ENCODE data around the gene TOMM6. TPM values are rescaled to one million over a fixed set of nuclear protein-coding genes. Genes with fewer than 3 reads are reported as not detected.

Gene TOMM6
- total RNA-seq (100 to 1,000 TPM in 2 of 5 donors, 10 to 100 TPM in 3; 11.9 to 159 (median 68.7) TPM), polyA plus RNA-seq (100 to 1,000 TPM; 308 to 343 (median 323) TPM)
- long read RNA-seq, donor 1, transcript TOMM6-202 (3 exons, 637 nt) = minor isoform, 8 of 28 reads
- long read RNA-seq, donor 1, transcript TOMM6-201 (3 exons, 595 nt) = major isoform, 20 of 28 reads
- long read RNA-seq, donor 1, partial matches to known transcripts = 0 of 28 reads
- long read RNA-seq, donor 1, other reads (novel, unspliced or antisense) = 0 of 28 reads
- long read RNA-seq, donor 2, transcript TOMM6-202 (3 exons, 637 nt) = minor isoform, 10 of 22 reads
- long read RNA-seq, donor 2, transcript TOMM6-201 (3 exons, 595 nt) = major isoform, 12 of 22 reads
- long read RNA-seq, donor 2, partial matches to known transcripts = 0 of 22 reads
- long read RNA-seq, donor 2, other reads (novel, unspliced or antisense) = 0 of 22 reads
- long read RNA-seq, donor 3, transcript TOMM6-202 (3 exons, 637 nt) = minor isoform, 18 of 40 reads
- long read RNA-seq, donor 3, transcript TOMM6-201 (3 exons, 595 nt) = major isoform, 22 of 40 reads
- long read RNA-seq, donor 3, partial matches to known transcripts = 0 of 40 reads
- long read RNA-seq, donor 3, other reads (novel, unspliced or antisense) = 0 of 40 reads
- long read RNA-seq, donor 4, partial matches to known transcripts = 0 of 6 reads
- long read RNA-seq, donor 4, other reads (novel, unspliced or antisense) = 0 of 6 reads
- long read RNA-seq, donor 5, transcript TOMM6-201 (3 exons, 595 nt) = major isoform, 47 of 71 reads
- long read RNA-seq, donor 5, transcript TOMM6-202 (3 exons, 637 nt) = minor isoform, 24 of 71 reads
- long read RNA-seq, donor 5, partial matches to known transcripts = 0 of 71 reads
- long read RNA-seq, donor 5, other reads (novel, unspliced or antisense) = 0 of 71 reads
- long read RNA-seq, donor 6, transcript TOMM6-201 (3 exons, 595 nt) = major isoform, 72 of 114 reads
- long read RNA-seq, donor 6, transcript TOMM6-202 (3 exons, 637 nt) = minor isoform, 42 of 114 reads
- long read RNA-seq, donor 6, partial matches to known transcripts = 0 of 114 reads
- long read RNA-seq, donor 6, other reads (novel, unspliced or antisense) = 0 of 114 reads
- long read RNA-seq, donor 7, transcript TOMM6-201 (3 exons, 595 nt) = major isoform, 46 of 75 reads
- long read RNA-seq, donor 7, transcript TOMM6-202 (3 exons, 637 nt) = minor isoform, 29 of 75 reads
- long read RNA-seq, donor 7, partial matches to known transcripts = 0 of 75 reads
- long read RNA-seq, donor 7, other reads (novel, unspliced or antisense) = 0 of 75 reads
- long read RNA-seq, donor 8, transcript TOMM6-201 (3 exons, 595 nt) = major isoform, 53 of 78 reads
- long read RNA-seq, donor 8, transcript TOMM6-202 (3 exons, 637 nt) = minor isoform, 25 of 78 reads
- long read RNA-seq, donor 8, partial matches to known transcripts = 0 of 78 reads
- long read RNA-seq, donor 8, other reads (novel, unspliced or antisense) = 0 of 78 reads
- long read RNA-seq, donor 9, transcript TOMM6-201 (3 exons, 595 nt) = major isoform, 56 of 92 reads
- long read RNA-seq, donor 9, transcript TOMM6-202 (3 exons, 637 nt) = minor isoform, 36 of 92 reads
- long read RNA-seq, donor 9, partial matches to known transcripts = 0 of 92 reads
- long read RNA-seq, donor 9, other reads (novel, unspliced or antisense) = 0 of 92 reads
- long read RNA-seq, donor 10, transcript TOMM6-202 (3 exons, 637 nt) = minor isoform, 12 of 26 reads
- long read RNA-seq, donor 10, transcript TOMM6-201 (3 exons, 595 nt) = major isoform, 14 of 26 reads
- long read RNA-seq, donor 10, partial matches to known transcripts = 0 of 26 reads
- long read RNA-seq, donor 10, other reads (novel, unspliced or antisense) = 0 of 26 reads

DNA sequence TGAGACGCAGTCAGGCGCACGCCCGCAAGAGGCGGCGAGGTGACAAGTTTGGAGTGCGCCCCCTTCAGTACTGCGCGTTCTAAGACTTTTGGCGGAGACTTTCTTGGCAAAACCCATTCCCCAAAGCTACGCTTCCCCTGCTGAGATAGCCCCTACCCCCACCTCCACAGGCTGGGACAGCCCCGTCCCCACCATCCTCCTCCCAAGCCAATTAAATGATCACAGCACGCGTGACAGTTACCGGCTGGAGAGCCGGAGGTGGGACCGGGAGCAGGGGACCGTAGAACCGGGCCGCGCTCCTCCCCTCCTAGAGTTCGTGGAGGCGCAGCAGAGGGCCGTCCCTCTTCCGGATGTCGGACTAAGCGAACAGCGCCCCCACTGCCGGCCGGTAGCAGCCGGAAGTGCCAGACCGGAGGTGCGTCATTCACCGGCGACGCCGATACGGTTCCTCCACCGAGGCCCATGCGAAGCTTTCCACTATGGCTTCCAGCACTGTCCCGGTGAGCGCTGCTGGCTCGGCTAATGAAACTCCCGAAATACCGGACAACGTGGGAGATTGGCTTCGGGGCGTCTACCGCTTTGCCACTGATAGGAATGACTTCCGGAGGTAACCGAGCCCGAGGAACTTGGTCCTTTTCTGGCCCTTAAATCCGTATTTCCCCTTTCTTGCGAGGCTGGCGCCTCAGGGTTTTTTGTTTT is at the start of gene TOMM6:
Gene TOMM6 (plus strand): TSS at position 476 of the 699 bp plus-strand sequence. CDS start 4 bp downstream, at position 480.
- WGBS, 5 donors = 0 to 1% (median 0%) methylated on average over 42 to 55 of the region's 55 CpGs
- intact Hi-C loops (cut with DNase I; ENCODE audit: low total_unique reads) = loop anchor here (10.0 kb wide), 1 partner anchor 257 kb away; no protein-coding TSS in a partner anchor
- H3K4me3 ChIP-seq = peak within 1 kb of the TSS; percentile 66 to 98 (median 80)
- no peaks in the 10 kb centered on the region for H3K27me3 ChIP-seq
- no peaks in the 10 kb centered on the region for H3K9me3 ChIP-seq
- peaks cover 29 to 38% (median 37%) of the 10 kb centered on the region in 4 donors for H3K36me3 ChIP-seq
- peak within 1 kb of the TSS; percentile 93 to 97 (median 96) for H3K27ac ChIP-seq
- H3K4me1 ChIP-seq = peaks cover 35 to 58% (median 56%) of the 10 kb centered on the region in 4 donors
- TF ChIP-seq EP300 (IDR thresholded peaks at IDR 0.05) = no peak
- TF ChIP-seq, protein P1, sequence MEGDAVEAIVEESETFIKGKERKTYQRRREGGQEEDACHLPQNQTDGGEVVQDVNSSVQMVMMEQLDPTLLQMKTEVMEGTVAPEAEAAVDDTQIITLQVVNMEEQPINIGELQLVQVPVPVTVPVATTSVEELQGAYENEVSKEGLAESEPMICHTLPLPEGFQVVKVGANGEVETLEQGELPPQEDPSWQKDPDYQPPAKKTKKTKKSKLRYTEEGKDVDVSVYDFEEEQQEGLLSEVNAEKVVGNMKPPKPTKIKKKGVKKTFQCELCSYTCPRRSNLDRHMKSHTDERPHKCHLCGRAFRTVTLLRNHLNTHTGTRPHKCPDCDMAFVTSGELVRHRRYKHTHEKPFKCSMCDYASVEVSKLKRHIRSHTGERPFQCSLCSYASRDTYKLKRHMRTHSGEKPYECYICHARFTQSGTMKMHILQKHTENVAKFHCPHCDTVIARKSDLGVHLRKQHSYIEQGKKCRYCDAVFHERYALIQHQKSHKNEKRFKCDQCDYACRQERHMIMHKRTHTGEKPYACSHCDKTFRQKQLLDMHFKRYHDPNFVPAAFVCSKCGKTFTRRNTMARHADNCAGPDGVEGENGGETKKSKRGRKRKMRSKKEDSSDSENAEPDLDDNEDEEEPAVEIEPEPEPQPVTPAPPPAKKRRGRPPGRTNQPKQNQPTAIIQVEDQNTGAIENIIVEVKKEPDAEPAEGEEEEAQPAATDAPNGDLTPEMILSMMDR (IDR thresholded peaks at IDR 0.05) = peak in 6 of 7 experiments; percentile 68 to 99 (median 96)
- peak; percentile 90 to 98 (median 95) for TF ChIP-seq POLR2AphosphoS5 (IDR thresholded peaks at IDR 0.05)
- peak in 2 of 4 donors; percentile 52 to 73 for TF ChIP-seq POLR2A (IDR thresholded peaks at IDR 0.05)
- DNase-seq = peak; percentile 96 to 98

DNA sequence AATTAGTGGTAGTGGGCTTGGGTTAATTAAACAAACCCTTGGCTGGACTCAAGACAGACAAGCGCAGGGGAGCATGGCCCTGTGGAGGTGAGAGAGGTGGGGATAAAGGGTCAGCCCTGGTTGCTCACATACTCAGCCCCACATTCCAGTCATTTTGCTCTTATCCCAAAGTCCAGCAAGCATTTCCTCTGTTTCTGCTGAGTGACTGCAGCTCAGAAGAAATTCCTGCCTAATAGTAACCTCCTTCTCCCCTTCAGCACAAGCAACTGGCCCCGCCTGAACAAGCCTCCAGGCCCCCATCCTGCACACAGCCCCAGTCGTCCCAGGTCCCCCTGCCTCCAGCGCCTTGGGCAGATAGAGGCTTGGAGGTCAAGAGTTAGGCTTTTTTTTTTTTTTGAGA is 48.5 kb upstream of the TOMM6 start:
- 44 to 73% (median 58%) methylated on average over 4 of the region's 4 CpGs for WGBS, 5 donors
- intact Hi-C loops (cut with DNase I; ENCODE audit: low total_unique reads) = no loop called here
- Histone ChIP-seq H3K27ac (peak overlapping the region in 2 of 5 donors; percentile 39 to 81), H3K36me3 (peaks cover 0 to 39% (median 4%) of the 10 kb centered on the region in 4 donors), H3K27me3 (no peaks in the 10 kb centered on the region), H3K4me1 (peaks cover 6 to 38% (median 22%) of the 10 kb centered on the region in 4 donors), H3K4me3 (peak overlapping the region in 2 of 4 donors; percentile 9 to 22), H3K9me3 (no peaks in the 10 kb centered on the region)
- DNase-seq = peak in 1 of 2 donors; percentile 43
- TF ChIP-seq, protein P1 (IDR thresholded peaks at IDR 0.05) = no peak
- TF ChIP-seq POLR2AphosphoS5 (IDR thresholded peaks at IDR 0.05) = peak in 2 of 3 donors; percentile 39 to 65
- TF ChIP-seq POLR2A (IDR thresholded peaks at IDR 0.05) = peak in 1 of 4 donors; percentile 78
- TF ChIP-seq EP300 (IDR thresholded peaks at IDR 0.05) = no peak

DNA sequence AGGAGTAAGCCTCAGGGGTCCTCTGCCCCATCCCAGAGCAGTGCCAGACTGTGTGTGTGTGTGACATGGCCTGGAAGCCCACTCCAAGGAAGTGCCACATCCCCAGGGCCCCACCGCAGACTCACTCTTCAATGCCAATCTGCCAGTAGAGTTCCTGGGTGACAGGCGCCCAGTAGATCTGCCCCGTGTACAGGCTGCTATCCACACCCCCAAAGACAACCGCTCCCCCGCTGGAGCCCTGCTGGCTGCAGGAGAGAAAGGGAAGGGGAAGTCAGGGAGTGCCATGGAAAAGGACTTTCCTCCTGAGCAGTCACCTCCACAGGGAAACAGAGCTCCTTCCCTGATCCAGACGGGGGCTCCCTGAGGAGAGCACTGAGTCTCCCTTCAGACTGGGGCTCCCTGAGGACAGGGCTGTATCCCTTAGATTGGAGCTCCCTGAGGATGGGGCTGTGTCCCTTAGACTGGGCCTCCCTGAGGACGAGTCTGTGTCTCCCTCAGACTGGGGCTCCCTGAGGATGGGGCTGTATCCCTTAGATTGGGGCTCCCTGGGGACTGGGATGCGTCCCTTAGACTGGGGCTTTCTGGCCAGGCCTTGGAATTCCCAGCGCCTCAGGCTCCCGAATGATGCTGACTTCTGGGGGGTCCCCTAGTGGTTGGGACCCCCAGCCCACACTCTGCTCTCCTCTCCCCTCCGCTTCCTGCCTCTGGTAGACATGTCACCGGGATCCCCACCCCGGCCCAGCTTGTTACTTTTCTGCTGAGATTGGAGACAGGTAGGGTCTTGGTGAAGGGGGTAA is 46.9 kb upstream of the TOMM6 start:
- no peaks in the 10 kb centered on the region for H3K27me3 ChIP-seq
- H3K27ac ChIP-seq = peak overlapping the region in 4 of 5 donors; percentile 53 to 81 (median 76)
- peak in 1 of 2 donors; percentile 56 for DNase-seq
- H3K9me3 ChIP-seq = no peaks in the 10 kb centered on the region
- peak in 2 of 3 donors; percentile 69 to 85 for TF ChIP-seq POLR2AphosphoS5 (IDR thresholded peaks at IDR 0.05)
- peak in 2 of 4 donors; percentile 1 to 17 for TF ChIP-seq POLR2A (IDR thresholded peaks at IDR 0.05)
- no peak for TF ChIP-seq EP300 (IDR thresholded peaks at IDR 0.05)
- WGBS, 5 donors = 46 to 72% (median 57%) methylated on average over 6 to 13 of the region's 13 CpGs
- peaks cover 6 to 37% (median 19%) of the 10 kb centered on the region in 4 donors for H3K4me1 ChIP-seq
- peaks cover 0 to 45% (median 4%) of the 10 kb centered on the region in 4 donors for H3K36me3 ChIP-seq
- peak overlapping the region; percentile 1 to 50 (median 25) for H3K4me3 ChIP-seq
- intact Hi-C loops (cut with DNase I; ENCODE audit: low total_unique reads) = no loop called here
